IMR-90 (cell line): ENCODE measurements around the gene MEGF11.

Experiments
- BHLHE40 ChIP-seq: fragments of 150-350 bp; IDR thresholded peaks from 2 replicates; pipeline ENCODE4 v1.6.1; 2016; ENCODE audit warnings: mild to moderate bottlenecking, low read depth, low read length
- CEBPB ChIP-seq: IDR thresholded peaks from 2 replicates; pipeline ENCODE4 v1.6.1; 2012; ENCODE audit warnings: low read depth, low read length, improper control_type of control experiment
- CTCF ChIP-seq: conservative IDR thresholded peaks from 2 replicates; pipeline ENCODE4 v1.5.1; 2012; ENCODE audit warnings: mild to moderate bottlenecking, low read depth, low read length, improper control_type of control experiment
- FOS ChIP-seq: fragments of 150-350 bp; IDR thresholded peaks from 2 replicates; pipeline ENCODE4 v1.6.1; 2016; ENCODE audit warnings: low read depth, low read length
- MAFK ChIP-seq: IDR thresholded peaks from 2 replicates; pipeline ENCODE4 v1.6.1; 2012; ENCODE audit warnings: low read depth, low read length, improper control_type of control experiment
- MAZ ChIP-seq: IDR thresholded peaks from 2 replicates; pipeline ENCODE4 v1.6.1; 2012; ENCODE audit warnings: low read depth, mild to moderate bottlenecking, low read length, improper control_type of control experiment, moderate library complexity, borderline replicate concordance
- POLR2A ChIP-seq: IDR thresholded peaks from 2 replicates; pipeline ENCODE4 v1.6.1; 2012; ENCODE audit warnings: mild to moderate bottlenecking, low read depth, low read length
- RAD21 ChIP-seq: IDR thresholded peaks from 2 replicates; pipeline ENCODE4 v1.6.1; 2012; ENCODE audit warnings: low read length, improper control_type of control experiment
- RCOR1 ChIP-seq: IDR thresholded peaks from 2 replicates; pipeline ENCODE4 v1.6.1; 2012; ENCODE audit warnings: mild to moderate bottlenecking, low read length, improper control_type of control experiment; ENCODE audit not compliant: insufficient replicate concordance
- RFX5 ChIP-seq: IDR thresholded peaks from 2 replicates; pipeline ENCODE4 v1.8.0; 2012; ENCODE audit warnings: low read depth, mild to moderate bottlenecking, low read length, moderate library complexity
- USF2 ChIP-seq: fragments of 150-350 bp; IDR thresholded peaks from 2 replicates; pipeline ENCODE4 v1.6.1; 2017; ENCODE audit warnings: mild to moderate bottlenecking, antibody characterized with exemption, low read length, low read depth
- TF ChIP-seq, protein P1 (sequence below): fragments of 150-350 bp; IDR thresholded peaks from 2 replicates; pipeline ENCODE4 v1.6.1; 2016; ENCODE audit warnings: low read depth, mild to moderate bottlenecking, low read length, moderate library complexity, borderline replicate concordance

GRCh38 chr15:65863106-65863505, 390.4 kb downstream of the MEGF11 start:
- TF ChIP-seq FOS (no peak), MAFK (no peak), CTCF (no peak), BHLHE40 (no peak), CEBPB (no peak), RAD21 (no peak), POLR2A (no peak), RFX5 (no peak), USF2 (no peak), MAZ (no peak), RCOR1 (no peak)
- TF ChIP-seq, protein P1, sequence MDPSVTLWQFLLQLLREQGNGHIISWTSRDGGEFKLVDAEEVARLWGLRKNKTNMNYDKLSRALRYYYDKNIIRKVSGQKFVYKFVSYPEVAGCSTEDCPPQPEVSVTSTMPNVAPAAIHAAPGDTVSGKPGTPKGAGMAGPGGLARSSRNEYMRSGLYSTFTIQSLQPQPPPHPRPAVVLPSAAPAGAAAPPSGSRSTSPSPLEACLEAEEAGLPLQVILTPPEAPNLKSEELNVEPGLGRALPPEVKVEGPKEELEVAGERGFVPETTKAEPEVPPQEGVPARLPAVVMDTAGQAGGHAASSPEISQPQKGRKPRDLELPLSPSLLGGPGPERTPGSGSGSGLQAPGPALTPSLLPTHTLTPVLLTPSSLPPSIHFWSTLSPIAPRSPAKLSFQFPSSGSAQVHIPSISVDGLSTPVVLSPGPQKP = no peak
